ENCODE measurements around the gene EYA3.
"Not testable (repeated sequence)": the region's sequence is repeated elsewhere in the genome, so short reads cannot be mapped to it uniquely, and the experiment has no call there.

EYA3 gene

GRCh38 chr1:28021064-28021463, 67.3 kb downstream of the EYA3 start:
- Histone ChIP-seq H2AFZ (ENCODE audit: low read depth, low read length) (no peak overlapping the region), H3K4me1 (ENCODE audit: insufficient read depth, low read length) (peaks cover 8% of the 10 kb centered on the region), H3K36me3 (ENCODE audit: insufficient read depth, low read length) (peaks cover 18% of the 10 kb centered on the region), H3K27me3 (ENCODE audit: insufficient read depth, low read length) (no peaks in the 10 kb centered on the region), H3K4me3 (ENCODE audit: low read length) (no peak overlapping the region), H3K9me3 (ENCODE audit: low read length) (no peaks in the 10 kb centered on the region)

GRCh38 chr1:28010969-28011368, 77.4 kb downstream of the EYA3 start:
- Histone ChIP-seq H3K4me1 (ENCODE audit: insufficient read depth, low read length) (no peaks in the 10 kb centered on the region), H3K36me3 (ENCODE audit: insufficient read depth, low read length) (peaks cover 42% of the 10 kb centered on the region)

GRCh38 chr1:28003117-28003516, 85.3 kb downstream of the EYA3 start:
- H3K4me1 ChIP-seq (ENCODE audit: insufficient read depth, low read length); H3K4me3 ChIP-seq (ENCODE audit: low read length); H3K27me3 ChIP-seq (ENCODE audit: insufficient read depth, low read length); H3K9me3 ChIP-seq (ENCODE audit: low read length); H2AFZ ChIP-seq (ENCODE audit: low read depth, low read length): not testable (repeated sequence)
- peaks cover 44% of the 10 kb centered on the region for H3K36me3 ChIP-seq (ENCODE audit: insufficient read depth, low read length)

More at GRCh38 chr1:28010969-28011368, 77.4 kb downstream of the EYA3 start:
- Histone ChIP-seq H3K27me3 (ENCODE audit: insufficient read depth, low read length) (no peaks in the 10 kb centered on the region), H2AFZ (ENCODE audit: low read depth, low read length) (no peak overlapping the region), H3K9me3 (ENCODE audit: low read length) (no peaks in the 10 kb centered on the region), H3K4me3 (ENCODE audit: low read length) (no peak overlapping the region)

GRCh38 chr1:28002600-28002999, 85.8 kb downstream of the EYA3 start:
- Histone ChIP-seq H3K9me3 (ENCODE audit: low read length) (no peaks in the 10 kb centered on the region), H3K36me3 (ENCODE audit: insufficient read depth, low read length) (peaks cover 49% of the 10 kb centered on the region), H3K4me1 (ENCODE audit: insufficient read depth, low read length) (no peaks in the 10 kb centered on the region), H3K27me3 (ENCODE audit: insufficient read depth, low read length) (no peaks in the 10 kb centered on the region), H3K4me3 (ENCODE audit: low read length) (no peak overlapping the region), H2AFZ (ENCODE audit: low read depth, low read length) (no peak overlapping the region)

GRCh38 chr1:27999055-27999454, 89.4 kb downstream of the EYA3 start:
- no peak overlapping the region for H3K4me3 ChIP-seq (ENCODE audit: low read length)
- H3K9me3 ChIP-seq (ENCODE audit: low read length): no peaks in the 10 kb centered on the region
- peaks cover 66% of the 10 kb centered on the region for H3K36me3 ChIP-seq (ENCODE audit: insufficient read depth, low read length)
- no peaks in the 10 kb centered on the region for H3K4me1 ChIP-seq (ENCODE audit: insufficient read depth, low read length)
- H2AFZ ChIP-seq (ENCODE audit: low read depth, low read length): no peak overlapping the region
- no peaks in the 10 kb centered on the region for H3K27me3 ChIP-seq (ENCODE audit: insufficient read depth, low read length)

- not testable (repeated sequence) for H3K9me3 ChIP-seq (ENCODE audit: low read length); H2AFZ ChIP-seq (ENCODE audit: low read depth, low read length); H3K27me3 ChIP-seq (ENCODE audit: insufficient read depth, low read length); H3K4me3 ChIP-seq (ENCODE audit: low read length); H3K4me1 ChIP-seq (ENCODE audit: insufficient read depth, low read length)
- H3K36me3 ChIP-seq (ENCODE audit: insufficient read depth, low read length): peaks cover 81% of the 10 kb centered on the region
These were observed 93.9 kb downstream of the EYA3 start for GRCh38 chr1:27994526-27994925.

GRCh38 chr1:27994060-27994459, 94.3 kb downstream of the EYA3 start:
- no peaks in the 10 kb centered on the region for H3K27me3 ChIP-seq (ENCODE audit: insufficient read depth, low read length)
- no peaks in the 10 kb centered on the region for H3K9me3 ChIP-seq (ENCODE audit: low read length)
- peaks cover 80% of the 10 kb centered on the region for H3K36me3 ChIP-seq (ENCODE audit: insufficient read depth, low read length)
- H3K4me1 ChIP-seq (ENCODE audit: insufficient read depth, low read length): no peaks in the 10 kb centered on the region
- H2AFZ ChIP-seq (ENCODE audit: low read depth, low read length): no peak overlapping the region
- H3K4me3 ChIP-seq (ENCODE audit: low read length): no peak overlapping the region

- H3K27me3 ChIP-seq (ENCODE audit: insufficient read depth, low read length): no peaks in the 10 kb centered on the region
- no peaks in the 10 kb centered on the region for H3K9me3 ChIP-seq (ENCODE audit: low read length)
- peaks cover 82% of the 10 kb centered on the region for H3K36me3 ChIP-seq (ENCODE audit: insufficient read depth, low read length)
- H3K4me3 ChIP-seq (ENCODE audit: low read length): no peak overlapping the region
- no peak overlapping the region for H2AFZ ChIP-seq (ENCODE audit: low read depth, low read length)
- no peaks in the 10 kb centered on the region for H3K4me1 ChIP-seq (ENCODE audit: insufficient read depth, low read length)
These were observed 95.2 kb downstream of the EYA3 start for GRCh38 chr1:27993241-27993640.

GRCh38 chr1:27992276-27992675, 96.1 kb downstream of the EYA3 start:
- Histone ChIP-seq H3K36me3 (ENCODE audit: insufficient read depth, low read length) (peaks cover 83% of the 10 kb centered on the region), H3K9me3 (ENCODE audit: low read length) (no peaks in the 10 kb centered on the region), H2AFZ (ENCODE audit: low read depth, low read length) (no peak overlapping the region), H3K27me3 (ENCODE audit: insufficient read depth, low read length) (no peaks in the 10 kb centered on the region), H3K4me1 (ENCODE audit: insufficient read depth, low read length) (no peaks in the 10 kb centered on the region), H3K4me3 (ENCODE audit: low read length) (no peak overlapping the region)

GRCh38 chr1:27990920-27991537, 97.4 kb downstream of the EYA3 start:
- peaks cover 74% of the 10 kb centered on the region for H3K36me3 ChIP-seq (ENCODE audit: insufficient read depth, low read length)
- H3K4me1 ChIP-seq (ENCODE audit: insufficient read depth, low read length): no peaks in the 10 kb centered on the region
- no peak overlapping the region for H3K4me3 ChIP-seq (ENCODE audit: low read length)
- no peaks in the 10 kb centered on the region for H3K27me3 ChIP-seq (ENCODE audit: insufficient read depth, low read length)
- no peaks in the 10 kb centered on the region for H3K9me3 ChIP-seq (ENCODE audit: low read length)
- H2AFZ ChIP-seq (ENCODE audit: low read depth, low read length): no peak overlapping the region

- H3K36me3 ChIP-seq (ENCODE audit: insufficient read depth, low read length): peaks cover 15% of the 10 kb centered on the region
- H3K9me3 ChIP-seq (ENCODE audit: low read length): no peaks in the 10 kb centered on the region
- no peaks in the 10 kb centered on the region for H3K27me3 ChIP-seq (ENCODE audit: insufficient read depth, low read length)
- no peak overlapping the region for H3K4me3 ChIP-seq (ENCODE audit: low read length)
- no peak overlapping the region for H2AFZ ChIP-seq (ENCODE audit: low read depth, low read length)
- no peaks in the 10 kb centered on the region for H3K4me1 ChIP-seq (ENCODE audit: insufficient read depth, low read length)
These were observed 107.3 kb downstream of the EYA3 start for GRCh38 chr1:27981145-27981544.

- Histone ChIP-seq H3K36me3 (ENCODE audit: insufficient read depth, low read length) (peaks cover 15% of the 10 kb centered on the region), H3K27me3 (ENCODE audit: insufficient read depth, low read length) (no peaks in the 10 kb centered on the region), H3K4me3 (ENCODE audit: low read length) (no peak overlapping the region), H3K9me3 (ENCODE audit: low read length) (no peaks in the 10 kb centered on the region), H2AFZ (ENCODE audit: low read depth, low read length) (no peak overlapping the region), H3K4me1 (ENCODE audit: insufficient read depth, low read length) (no peaks in the 10 kb centered on the region)
These were observed 108.1 kb downstream of the EYA3 start for GRCh38 chr1:27980216-27980845.

GRCh38 chr1:27979859-27980201, 108.6 kb downstream of the EYA3 start:
- no peaks in the 10 kb centered on the region for H3K27me3 ChIP-seq (ENCODE audit: insufficient read depth, low read length)
- no peak overlapping the region for H3K4me3 ChIP-seq (ENCODE audit: low read length)
- no peaks in the 10 kb centered on the region for H3K4me1 ChIP-seq (ENCODE audit: insufficient read depth, low read length)
- H2AFZ ChIP-seq (ENCODE audit: low read depth, low read length): no peak overlapping the region
- no peaks in the 10 kb centered on the region for H3K9me3 ChIP-seq (ENCODE audit: low read length)
- peaks cover 18% of the 10 kb centered on the region for H3K36me3 ChIP-seq (ENCODE audit: insufficient read depth, low read length)

Data from neuron (in vitro differentiated cells).